IgD-negative memory B cell (primary cell): Measurements from ENCODE around the gene MIPOL1. TPM values are rescaled to one million over a fixed set of nuclear protein-coding genes. Genes with fewer than 3 reads are reported as not detected.

ENCODE experiments used
- H3K27ac Mint-ChIP-seq, 3 donors: one replicate each; pipeline ENCODE4 v1.8.0; 2020 to 2022; ENCODE audit warnings: mild to moderate bottlenecking in 3 of 3, mixed read lengths in 3 of 3, moderate library complexity in 1 of 3
- H3K27me3 Mint-ChIP-seq: one replicate; pipeline ENCODE4 v1.8.0; 2021; ENCODE audit warnings: mixed read lengths
- H3K36me3 Mint-ChIP-seq: one replicate; pipeline ENCODE4 v1.8.0; 2020; ENCODE audit warnings: mild to moderate bottlenecking, mixed read lengths
- H3K4me1 Mint-ChIP-seq, 3 donors: one replicate each; pipeline ENCODE4 v1.8.0; 2020 to 2022; ENCODE audit warnings: mixed read lengths in 3 of 3, mild to moderate bottlenecking in 1 of 3
- H3K4me3 Mint-ChIP-seq, 4 donors: one replicate each; pipeline ENCODE4 v1.8.0; 2020 to 2022; ENCODE audit warnings: mild to moderate bottlenecking in 4 of 4, mixed read lengths in 4 of 4, moderate library complexity in 3 of 4
- H3K9me3 Mint-ChIP-seq, 3 donors: one replicate each; pipeline ENCODE4 v1.8.0; 2020 to 2021; ENCODE audit warnings: mixed read lengths in 3 of 3, mild to moderate bottlenecking in 1 of 3
- polyA plus RNA-seq: library from polyadenylated mRNA; unstranded; fragments of 300-500 nt; fragmentation: Illumina TruSeq; gene quantifications from one replicate; pipeline ENCODE4 v1.2.3, GENCODE V29; 2021

Gene MIPOL1
- polyA plus RNA-seq, 1 donor from 2014 or later: not detected

GRCh38 chr14:37593511-37594237 lies 395.9 kb downstream of the MIPOL1 start:
- peaks cover 1 to 8% (median 7%) of the 10 kb centered on the region in 3 donors for H3K9me3 Mint-ChIP-seq
- H3K4me1 Mint-ChIP-seq: peaks cover 0 to 8% (median 4%) of the 10 kb centered on the region in 3 donors
- no peak overlapping the region for H3K27ac Mint-ChIP-seq
- peaks cover 65% of the 10 kb centered on the region for H3K27me3 Mint-ChIP-seq
- H3K36me3 Mint-ChIP-seq: peaks cover 2% of the 10 kb centered on the region
- peak overlapping the region in 2 of 4 donors; percentile 17 to 67 for H3K4me3 Mint-ChIP-seq

GRCh38 chr14:37594238-37594970 lies 396.7 kb downstream of the MIPOL1 start:
- peaks cover 2% of the 10 kb centered on the region for H3K36me3 Mint-ChIP-seq
- H3K9me3 Mint-ChIP-seq: peaks cover 1 to 8% (median 2%) of the 10 kb centered on the region in 3 donors
- peak overlapping the region in 2 of 4 donors; percentile 32 to 67 for H3K4me3 Mint-ChIP-seq

GRCh38 chr14:37594971-37595808 lies 397.5 kb downstream of the MIPOL1 start, which contains the start of the genes FOXA1 and TTC6:
FOXA1 (minus strand) TSS chr14:37595249; CDS start chr14:37594972, 277 bp downstream.
TTC6 (plus strand) TSS chr14:37595629; CDS start chr14:37622065, 26,436 bp downstream.
- Mint-ChIP-seq H3K27me3 (peaks cover 63% of the 10 kb centered on the region), H3K27ac (peak within 1 kb of the TSS in 2 of 3 donors; percentile 53 to 73), H3K9me3 (peaks cover 0 to 11% (median 1%) of the 10 kb centered on the region in 3 donors), H3K36me3 (peaks cover 2% of the 10 kb centered on the region), H3K4me3 (peak within 1 kb of the TSS in 2 of 4 donors; percentile 32 to 67), H3K4me1 (peaks cover 0 to 7% (median 4%) of the 10 kb centered on the region in 3 donors)

More at GRCh38 chr14:37594238-37594970, 396.7 kb downstream of the MIPOL1 start:
- peaks cover 64% of the 10 kb centered on the region for H3K27me3 Mint-ChIP-seq
- no peak overlapping the region for H3K27ac Mint-ChIP-seq
- peaks cover 0 to 8% (median 4%) of the 10 kb centered on the region in 3 donors for H3K4me1 Mint-ChIP-seq

- Mint-ChIP-seq H3K27me3 (peaks cover 62% of the 10 kb centered on the region), H3K9me3 (peaks cover 0 to 11% (median 4%) of the 10 kb centered on the region in 3 donors), H3K27ac (peak overlapping the region in 2 of 3 donors; percentile 53 to 73), H3K36me3 (peaks cover 2% of the 10 kb centered on the region), H3K4me1 (peaks cover 0 to 7% (median 4%) of the 10 kb centered on the region in 3 donors), H3K4me3 (peak overlapping the region in 2 of 4 donors; percentile 25 to 51)
Measured at GRCh38 chr14:37595809-37596621, 398.3 kb downstream of the MIPOL1 start.

- Mint-ChIP-seq H3K9me3 (peaks cover 0 to 11% (median 4%) of the 10 kb centered on the region in 3 donors), H3K4me1 (peaks cover 0 to 7% (median 4%) of the 10 kb centered on the region in 3 donors), H3K27me3 (peaks cover 60% of the 10 kb centered on the region), H3K4me3 (peak overlapping the region in 1 of 4 donors; percentile 51), H3K27ac (peak overlapping the region in 1 of 3 donors; percentile 35), H3K36me3 (peaks cover 1% of the 10 kb centered on the region)
Measured at GRCh38 chr14:37596790-37597472, 399.2 kb downstream of the MIPOL1 start.

GRCh38 chr14:37597538-37597913 lies 399.8 kb downstream of the MIPOL1 start:
- H3K9me3 Mint-ChIP-seq: peaks cover 0 to 11% (median 4%) of the 10 kb centered on the region in 3 donors
- H3K4me3 Mint-ChIP-seq: no peak overlapping the region

GRCh38 chr14:37597914-37598746 lies 400.4 kb downstream of the MIPOL1 start:
- Mint-ChIP-seq H3K36me3 (peaks cover 1% of the 10 kb centered on the region), H3K4me3 (no peak overlapping the region), H3K27me3 (peaks cover 52% of the 10 kb centered on the region), H3K4me1 (peaks cover 0 to 7% (median 4%) of the 10 kb centered on the region in 3 donors), H3K9me3 (peaks cover 3 to 14% (median 4%) of the 10 kb centered on the region in 3 donors), H3K27ac (no peak overlapping the region)

More at GRCh38 chr14:37597538-37597913, 399.8 kb downstream of the MIPOL1 start:
- Mint-ChIP-seq H3K36me3 (peaks cover 1% of the 10 kb centered on the region), H3K27me3 (peaks cover 57% of the 10 kb centered on the region), H3K4me1 (peaks cover 0 to 7% (median 4%) of the 10 kb centered on the region in 3 donors), H3K27ac (peak overlapping the region in 1 of 3 donors; percentile 35)

- H3K9me3 Mint-ChIP-seq: peaks cover 3 to 13% (median 4%) of the 10 kb centered on the region in 3 donors
- H3K36me3 Mint-ChIP-seq: peaks cover 1% of the 10 kb centered on the region
- peaks cover 0 to 7% (median 4%) of the 10 kb centered on the region in 3 donors for H3K4me1 Mint-ChIP-seq
- peaks cover 49% of the 10 kb centered on the region for H3K27me3 Mint-ChIP-seq
- H3K4me3 Mint-ChIP-seq: no peak overlapping the region
- H3K27ac Mint-ChIP-seq: peak overlapping the region in 1 of 3 donors; percentile 84
Measured at GRCh38 chr14:37598747-37599506, 401.2 kb downstream of the MIPOL1 start.

- Mint-ChIP-seq H3K27me3 (peaks cover 44% of the 10 kb centered on the region), H3K9me3 (peaks cover 3 to 14% (median 4%) of the 10 kb centered on the region in 3 donors), H3K4me3 (no peak overlapping the region), H3K36me3 (peaks cover 1% of the 10 kb centered on the region), H3K27ac (no peak overlapping the region), H3K4me1 (peaks cover 0 to 5% (median 0%) of the 10 kb centered on the region in 3 donors)
Measured at GRCh38 chr14:37599507-37600368, 402.0 kb downstream of the MIPOL1 start.

- H3K27ac Mint-ChIP-seq: peak overlapping the region in 1 of 3 donors; percentile 59
- peaks cover 38% of the 10 kb centered on the region for H3K27me3 Mint-ChIP-seq
- H3K9me3 Mint-ChIP-seq: peaks cover 3 to 12% (median 6%) of the 10 kb centered on the region in 3 donors
- H3K36me3 Mint-ChIP-seq: peaks cover 1% of the 10 kb centered on the region
- H3K4me1 Mint-ChIP-seq: peaks cover 0 to 3% (median 0%) of the 10 kb centered on the region in 3 donors
- no peak overlapping the region for H3K4me3 Mint-ChIP-seq
Measured at GRCh38 chr14:37600880-37601741, 403.4 kb downstream of the MIPOL1 start.
